DND-41 (cell line): ENCODE results near the gene PGK1.

Source experiments
- ATAC-seq: fragments of 200-7000 bp; cut with Tn5 transposase; 3 replicates; pipeline ENCODE4 v1.9.1; 2021; ENCODE audit warnings: low read depth; ENCODE audit not compliant: insufficient read depth
- DNase-seq: peaks from one replicate; pipeline ENCODE4 v3.0.0-alpha.2; 2020
- H2AFZ ChIP-seq: 2 replicates; pipeline ENCODE4 v1.6.0; 2012; ENCODE audit warnings: low read depth, low read length
- H3K27ac ChIP-seq: 2 replicates; pipeline ENCODE4 v1.5.1; 2012; ENCODE audit warnings: low read length, inconsistent platforms
- H3K27me3 ChIP-seq: fragments of 200-600 bp; sonication (generic); 2 replicates; pipeline ENCODE4 v1.6.0; 2012; ENCODE audit warnings: low read length, mild to moderate bottlenecking, inconsistent platforms; ENCODE audit not compliant: insufficient read depth, poor library complexity
- H3K36me3 ChIP-seq: 2 replicates; pipeline ENCODE4 v1.5.1; 2012; ENCODE audit warnings: low read length, inconsistent platforms; ENCODE audit not compliant: insufficient read depth
- H3K4me1 ChIP-seq: 2 replicates; pipeline ENCODE4 v1.5.1; 2012; ENCODE audit warnings: mild to moderate bottlenecking, low read length; ENCODE audit not compliant: insufficient read depth
- H3K4me2 ChIP-seq: 2 replicates; pipeline ENCODE4 v1.6.0; 2012; ENCODE audit warnings: mild to moderate bottlenecking, moderate library complexity, low read length, inconsistent platforms; ENCODE audit not compliant: insufficient read depth
- H3K4me3 ChIP-seq, 2 experiments: fragments of 200-600 bp in 1 of 2; shearing (Covaris generic) in 1 of 2; 2 replicates each; pipeline ENCODE4 v1.5.1; 2012 to 2016; ENCODE audit warnings: inconsistent platforms in 2 of 2, low read length in 2 of 2, mild to moderate bottlenecking in 2 of 2, low read depth in 1 of 2, moderate library complexity in 1 of 2
- H3K79me2 ChIP-seq: 2 replicates; pipeline ENCODE4 v1.6.0; 2012; ENCODE audit warnings: low read length, inconsistent platforms; ENCODE audit not compliant: insufficient read depth
- H3K9ac ChIP-seq: 2 replicates; pipeline ENCODE4 v1.6.0; 2012; ENCODE audit warnings: low read depth, mild to moderate bottlenecking, inconsistent platforms, low read length, moderate library complexity
- H3K9me3 ChIP-seq: 2 replicates; pipeline ENCODE4 v1.5.1; 2012; ENCODE audit warnings: low read length, moderate library complexity, mild to moderate bottlenecking, inconsistent platforms; ENCODE audit not compliant: insufficient read depth, severe bottlenecking
- H4K20me1 ChIP-seq: 2 replicates; pipeline ENCODE4 v1.6.0; 2012; ENCODE audit warnings: low read length; ENCODE audit not compliant: insufficient read depth
- EZH2 ChIP-seq: IDR thresholded peaks from 3 replicates; pipeline ENCODE4 v1.6.1; 2012; ENCODE audit warnings: borderline replicate concordance, low read depth, mild to moderate bottlenecking, moderate library complexity, low read length, inconsistent platforms; ENCODE audit not compliant: severe bottlenecking
- TF ChIP-seq, protein P1 (sequence below): IDR thresholded peaks from 2 replicates; pipeline ENCODE4 v1.5.1; 2012; ENCODE audit warnings: borderline replicate concordance, low read length, moderate library complexity, mild to moderate bottlenecking; ENCODE audit not compliant: poor library complexity, severe bottlenecking; ENCODE audit errors: extremely low read depth

Gene PGK1

DNA sequence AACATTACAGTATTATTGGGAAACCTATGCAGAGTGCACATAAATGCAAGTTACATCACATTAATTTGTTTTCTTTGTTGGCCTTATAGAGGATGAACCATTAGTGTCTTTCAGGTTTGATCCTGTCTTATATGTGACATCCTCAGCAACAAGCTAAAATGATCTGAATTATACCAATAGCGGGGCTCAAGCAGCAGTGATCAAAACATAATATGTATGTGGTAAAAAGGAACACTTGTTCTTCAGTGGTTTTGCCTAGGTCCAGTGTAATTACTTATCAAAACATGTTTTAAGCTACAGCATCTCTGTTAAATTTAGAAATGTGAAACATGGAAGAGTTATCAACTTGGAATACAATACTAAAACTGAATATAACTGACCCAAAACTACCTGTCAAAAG, 26.3 kb downstream of the PGK1 start:
- Histone ChIP-seq H3K9me3 (no peaks in the 10 kb centered on the region), H4K20me1 (peaks cover 2% of the 10 kb centered on the region), H3K9ac (no peak overlapping the region), H2AFZ (no peak overlapping the region), H3K4me2 (no peak overlapping the region), H3K4me3 (no peak overlapping the region), H3K79me2 (peaks cover 4% of the 10 kb centered on the region; the same call in 1 of the 2 replicates), H3K27me3 (no peaks in the 10 kb centered on the region), H3K4me1 (no peaks in the 10 kb centered on the region), H3K36me3 (peaks cover 59% of the 10 kb centered on the region), H3K27ac (no peak overlapping the region)
- ATAC-seq (no peak), DNase-seq (no peak)
- TF ChIP-seq EZH2, result no peak
- TF ChIP-seq, protein P1, sequence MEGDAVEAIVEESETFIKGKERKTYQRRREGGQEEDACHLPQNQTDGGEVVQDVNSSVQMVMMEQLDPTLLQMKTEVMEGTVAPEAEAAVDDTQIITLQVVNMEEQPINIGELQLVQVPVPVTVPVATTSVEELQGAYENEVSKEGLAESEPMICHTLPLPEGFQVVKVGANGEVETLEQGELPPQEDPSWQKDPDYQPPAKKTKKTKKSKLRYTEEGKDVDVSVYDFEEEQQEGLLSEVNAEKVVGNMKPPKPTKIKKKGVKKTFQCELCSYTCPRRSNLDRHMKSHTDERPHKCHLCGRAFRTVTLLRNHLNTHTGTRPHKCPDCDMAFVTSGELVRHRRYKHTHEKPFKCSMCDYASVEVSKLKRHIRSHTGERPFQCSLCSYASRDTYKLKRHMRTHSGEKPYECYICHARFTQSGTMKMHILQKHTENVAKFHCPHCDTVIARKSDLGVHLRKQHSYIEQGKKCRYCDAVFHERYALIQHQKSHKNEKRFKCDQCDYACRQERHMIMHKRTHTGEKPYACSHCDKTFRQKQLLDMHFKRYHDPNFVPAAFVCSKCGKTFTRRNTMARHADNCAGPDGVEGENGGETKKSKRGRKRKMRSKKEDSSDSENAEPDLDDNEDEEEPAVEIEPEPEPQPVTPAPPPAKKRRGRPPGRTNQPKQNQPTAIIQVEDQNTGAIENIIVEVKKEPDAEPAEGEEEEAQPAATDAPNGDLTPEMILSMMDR, result no peak

- peaks cover 52% of the 10 kb centered on the region for H3K36me3 ChIP-seq
These were observed 27.1 kb downstream of the PGK1 start for GRCh38 chrX:78131117-78131516.

GRCh38 chrX:78133238-78133960, 29.4 kb downstream of the PGK1 start:
- peaks cover 3% of the 10 kb centered on the region; the same call in 1 of the 2 replicates for H3K79me2 ChIP-seq
- no peak for TF ChIP-seq EZH2
- TF ChIP-seq, protein P1, result no peak
- H3K4me2 ChIP-seq, result no peak overlapping the region
- H3K4me3 ChIP-seq, result no peak overlapping the region
- H3K9ac ChIP-seq, result no peak overlapping the region
- peaks cover 34% of the 10 kb centered on the region for H3K36me3 ChIP-seq
- H3K9me3 ChIP-seq, result no peaks in the 10 kb centered on the region
- no peak for DNase-seq
- peaks cover 7% of the 10 kb centered on the region; the same call in 1 of the 2 replicates for H3K4me1 ChIP-seq
- H4K20me1 ChIP-seq, result no peaks in the 10 kb centered on the region
- no peak for ATAC-seq
- no peaks in the 10 kb centered on the region for H3K27me3 ChIP-seq
- no peak overlapping the region for H2AFZ ChIP-seq
- H3K27ac ChIP-seq, result no peak overlapping the region

More at GRCh38 chrX:78131117-78131516, 27.1 kb downstream of the PGK1 start:
- Histone ChIP-seq H3K4me3 (no peak overlapping the region), H3K9ac (no peak overlapping the region), H2AFZ (no peak overlapping the region), H4K20me1 (no peaks in the 10 kb centered on the region; the same call in none of the 2 replicates), H3K27me3 (no peaks in the 10 kb centered on the region), H3K9me3 (no peaks in the 10 kb centered on the region), H3K4me1 (no peaks in the 10 kb centered on the region), H3K27ac (no peak overlapping the region), H3K4me2 (no peak overlapping the region), H3K79me2 (peaks cover 2% of the 10 kb centered on the region; the same call in 1 of the 2 replicates)
- TF ChIP-seq EZH2, result no peak
- TF ChIP-seq, protein P1, result no peak
- ATAC-seq (no peak), DNase-seq (no peak)
